Measurements from ENCODE around the gene PSAP. TPM values are rescaled to one million over a fixed set of nuclear protein-coding genes. Genes with fewer than 3 reads are reported as not detected.
A peak's percentile ranks its signal among the peaks of the same experiment; 100 is the strongest.

Gene PSAP
- total RNA-seq, 6 experiments from 2014 or later = 520 to 743 (median 570) TPM

GRCh38 chr10:71789871-71790270 is 61.2 kb downstream of the PSAP start:
- Histone ChIP-seq H3K4me1 (no peaks in the 10 kb centered on the region), H3K9me3 (no peaks in the 10 kb centered on the region), H3K36me3 (no peaks in the 10 kb centered on the region), H3K4me3 (no peak overlapping the region), H3K27ac (no peak overlapping the region), H3K27me3 (no peaks in the 10 kb centered on the region)
- ATAC-seq (no peak), DNase-seq (no peak)
- intact Hi-C loops (cut with DNase I) = no loop called here
- no CpG with 5 or more reads among the region's 10 CpGs for WGBS (ENCODE audit: insufficient coverage, low coverage, low lambda C conversion rate, missing lambda C conversion rate)
- TF ChIP-seq POLR2A (IDR thresholded peaks at IDR 0.05) (no peak), CTCF (IDR thresholded peaks at IDR 0.05) (no peak)

- H3K4me3 ChIP-seq = no peak overlapping the region
- ATAC-seq (peak in 1 of 4 donors; percentile 8), DNase-seq (peak in 1 of 3 donors; percentile 31)
- WGBS (ENCODE audit: insufficient coverage, low coverage, low lambda C conversion rate, missing lambda C conversion rate) = 75% methylated on average over 2 of the region's 8 CpGs
- H3K27me3 ChIP-seq = no peaks in the 10 kb centered on the region
- no peaks in the 10 kb centered on the region for H3K4me1 ChIP-seq
- H3K36me3 ChIP-seq = no peaks in the 10 kb centered on the region
- H3K27ac ChIP-seq = no peak overlapping the region
- no peak for TF ChIP-seq CTCF (IDR thresholded peaks at IDR 0.05)
- no peak for TF ChIP-seq POLR2A (IDR thresholded peaks at IDR 0.05)
- intact Hi-C loops (cut with DNase I) = no loop called here
- H3K9me3 ChIP-seq = no peaks in the 10 kb centered on the region
These were observed 62.1 kb downstream of the PSAP start for GRCh38 chr10:71788954-71789353.

GRCh38 chr10:71784679-71785272 is 66.3 kb downstream of the PSAP start:
- intact Hi-C loops (cut with DNase I) = no loop called here
- Histone ChIP-seq H3K4me3 (no peak overlapping the region), H3K36me3 (no peaks in the 10 kb centered on the region), H3K27me3 (no peaks in the 10 kb centered on the region), H3K9me3 (no peaks in the 10 kb centered on the region), H3K4me1 (no peaks in the 10 kb centered on the region), H3K27ac (no peak overlapping the region)
- 84% methylated on average over 9 of the region's 18 CpGs for WGBS (ENCODE audit: insufficient coverage, low coverage, low lambda C conversion rate, missing lambda C conversion rate)
- ATAC-seq (no peak), DNase-seq (no peak)
- TF ChIP-seq CTCF (IDR thresholded peaks at IDR 0.05) = no peak
- TF ChIP-seq POLR2A (IDR thresholded peaks at IDR 0.05) = no peak

GRCh38 chr10:71783917-71784678 is 67.0 kb downstream of the PSAP start:
- ATAC-seq = no peak
- Histone ChIP-seq H3K27ac (no peak overlapping the region), H3K27me3 (no peaks in the 10 kb centered on the region), H3K4me1 (no peaks in the 10 kb centered on the region), H3K36me3 (no peaks in the 10 kb centered on the region), H3K4me3 (no peak overlapping the region), H3K9me3 (no peaks in the 10 kb centered on the region)
- TF ChIP-seq CTCF (IDR thresholded peaks at IDR 0.05) (no peak), POLR2A (IDR thresholded peaks at IDR 0.05) (no peak)
- intact Hi-C loops (cut with DNase I) = no loop called here
- 46% methylated on average over 2 of the region's 17 CpGs for WGBS (ENCODE audit: insufficient coverage, low coverage, low lambda C conversion rate, missing lambda C conversion rate)
- peak in 1 of 3 donors; percentile 7 for DNase-seq

Data from right lobe of liver (tissue), 6 donors.